ENCODE results near the gene PI4KA. TPM values are rescaled to one million over a fixed set of nuclear protein-coding genes. Genes with fewer than 3 reads are reported as not detected.

Gene PI4KA
- total and polyA plus RNA-seq, 2 of the 13 experiments (the other 11 are each of a cell fraction or from before 2014, with no cell fraction given) = 27.4 to 56.4 TPM

- TF ChIP-seq, protein P1, sequence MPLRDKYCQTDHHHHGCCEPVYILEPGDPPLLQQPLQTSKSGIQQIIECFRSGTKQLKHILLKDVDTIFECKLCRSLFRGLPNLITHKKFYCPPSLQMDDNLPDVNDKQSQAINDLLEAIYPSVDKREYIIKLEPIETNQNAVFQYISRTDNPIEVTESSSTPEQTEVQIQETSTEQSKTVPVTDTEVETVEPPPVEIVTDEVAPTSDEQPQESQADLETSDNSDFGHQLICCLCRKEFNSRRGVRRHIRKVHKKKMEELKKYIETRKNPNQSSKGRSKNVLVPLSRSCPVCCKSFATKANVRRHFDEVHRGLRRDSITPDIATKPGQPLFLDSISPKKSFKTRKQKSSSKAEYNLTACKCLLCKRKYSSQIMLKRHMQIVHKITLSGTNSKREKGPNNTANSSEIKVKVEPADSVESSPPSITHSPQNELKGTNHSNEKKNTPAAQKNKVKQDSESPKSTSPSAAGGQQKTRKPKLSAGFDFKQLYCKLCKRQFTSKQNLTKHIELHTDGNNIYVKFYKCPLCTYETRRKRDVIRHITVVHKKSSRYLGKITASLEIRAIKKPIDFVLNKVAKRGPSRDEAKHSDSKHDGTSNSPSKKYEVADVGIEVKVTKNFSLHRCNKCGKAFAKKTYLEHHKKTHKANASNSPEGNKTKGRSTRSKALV (CRISPR knock-in tag; IDR thresholded peaks at IDR 0.05) = peak; percentile 90
- no peak for TF ChIP-seq CENPT (CRISPR knock-in tag; IDR thresholded peaks at IDR 0.05; ENCODE audit: low read depth)
- 0 out of 2 replicates have a peak, but pooled peaks have one; percentile 60 for TF ChIP-seq ZNF691 (CRISPR knock-in tag; IDR thresholded peaks at IDR 0.05; ENCODE audit: borderline replicate concordance, low read depth)
- TF ChIP-seq, protein P2, sequence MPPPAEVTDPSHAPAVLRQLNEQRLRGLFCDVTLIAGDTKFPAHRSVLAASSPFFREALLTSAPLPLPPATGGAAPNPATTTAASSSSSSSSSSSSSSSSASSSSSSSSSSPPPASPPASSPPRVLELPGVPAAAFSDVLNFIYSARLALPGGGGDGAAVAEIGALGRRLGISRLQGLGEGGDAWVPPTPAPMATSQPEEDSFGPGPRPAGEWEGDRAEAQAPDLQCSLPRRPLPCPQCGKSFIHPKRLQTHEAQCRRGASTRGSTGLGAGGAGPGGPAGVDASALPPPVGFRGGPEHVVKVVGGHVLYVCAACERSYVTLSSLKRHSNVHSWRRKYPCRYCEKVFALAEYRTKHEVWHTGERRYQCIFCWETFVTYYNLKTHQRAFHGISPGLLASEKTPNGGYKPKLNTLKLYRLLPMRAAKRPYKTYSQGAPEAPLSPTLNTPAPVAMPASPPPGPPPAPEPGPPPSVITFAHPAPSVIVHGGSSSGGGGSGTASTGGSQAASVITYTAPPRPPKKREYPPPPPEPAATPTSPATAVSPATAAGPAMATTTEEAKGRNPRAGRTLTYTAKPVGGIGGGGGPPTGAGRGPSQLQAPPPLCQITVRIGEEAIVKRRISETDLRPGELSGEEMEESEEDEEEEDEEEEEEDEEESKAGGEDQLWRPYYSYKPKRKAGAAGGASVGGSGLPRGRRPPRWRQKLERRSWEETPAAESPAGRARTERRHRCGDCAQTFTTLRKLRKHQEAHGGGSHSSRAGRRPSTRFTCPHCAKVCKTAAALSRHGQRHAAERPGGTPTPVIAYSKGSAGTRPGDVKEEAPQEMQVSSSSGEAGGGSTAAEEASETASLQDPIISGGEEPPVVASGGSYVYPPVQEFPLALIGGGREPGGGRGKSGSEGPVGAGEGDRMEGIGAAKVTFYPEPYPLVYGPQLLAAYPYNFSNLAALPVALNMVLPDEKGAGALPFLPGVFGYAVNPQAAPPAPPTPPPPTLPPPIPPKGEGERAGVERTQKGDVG (CRISPR knock-in tag; IDR thresholded peaks at IDR 0.05; ENCODE audit: borderline replicate concordance) = no peak
- TF ChIP-seq ZNF703 (CRISPR knock-in tag; IDR thresholded peaks at IDR 0.05; ENCODE audit: borderline replicate concordance) = no peak
- no peak for TF ChIP-seq CENPX (CRISPR knock-in tag; IDR thresholded peaks at IDR 0.05)
- no peak for TF ChIP-seq ZNF326 (CRISPR knock-in tag; IDR thresholded peaks at IDR 0.05; ENCODE audit: borderline replicate concordance)
- TF ChIP-seq ZNF432 (CRISPR knock-in tag; IDR thresholded peaks at IDR 0.05; ENCODE audit: borderline replicate concordance) = no peak
- TF ChIP-seq ZNF713 (CRISPR knock-in tag; IDR thresholded peaks at IDR 0.05) = no peak
- TF ChIP-seq ZNF530 (CRISPR knock-in tag; IDR thresholded peaks at IDR 0.05; ENCODE audit: low read depth) = no peak
- peak; percentile 44; the same call in 1 of the 2 replicates for TF ChIP-seq SMYD3 (CRISPR knock-in tag; IDR thresholded peaks at IDR 0.05)
- no peak for TF ChIP-seq HNRNPLL (IDR thresholded peaks at IDR 0.05; ENCODE audit: low read depth, low read length, poor library complexity, severe bottlenecking)
- TF ChIP-seq, protein P3, sequence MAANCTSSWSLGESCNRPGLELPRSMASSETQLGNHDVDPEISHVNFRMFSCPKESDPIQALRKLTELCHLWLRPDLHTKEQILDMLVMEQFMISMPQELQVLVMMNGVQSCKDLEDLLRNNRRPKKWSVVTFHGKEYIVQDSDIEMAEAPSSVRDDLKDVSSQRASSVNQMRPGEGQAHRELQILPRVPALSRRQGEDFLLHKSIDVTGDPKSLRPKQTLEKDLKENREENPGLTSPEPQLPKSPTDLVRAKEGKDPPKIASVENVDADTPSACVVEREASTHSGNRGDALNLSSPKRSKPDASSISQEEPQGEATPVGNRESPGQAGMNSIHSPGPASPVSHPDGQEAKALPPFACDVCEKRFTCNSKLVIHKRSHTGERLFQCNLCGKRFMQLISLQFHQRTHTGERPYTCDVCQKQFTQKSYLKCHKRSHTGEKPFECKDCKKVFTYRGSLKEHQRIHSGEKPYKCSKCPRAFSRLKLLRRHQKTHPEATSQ (CRISPR knock-in tag; IDR thresholded peaks at IDR 0.05; ENCODE audit: borderline replicate concordance) = peak; percentile 86; the same call in 1 of the 2 replicates
- no peak for TF ChIP-seq TSC22D2 (CRISPR knock-in tag; IDR thresholded peaks at IDR 0.05; ENCODE audit: borderline replicate concordance)
- no peak for TF ChIP-seq ZNF780A (CRISPR knock-in tag; IDR thresholded peaks at IDR 0.05)
- TF ChIP-seq, protein P4, sequence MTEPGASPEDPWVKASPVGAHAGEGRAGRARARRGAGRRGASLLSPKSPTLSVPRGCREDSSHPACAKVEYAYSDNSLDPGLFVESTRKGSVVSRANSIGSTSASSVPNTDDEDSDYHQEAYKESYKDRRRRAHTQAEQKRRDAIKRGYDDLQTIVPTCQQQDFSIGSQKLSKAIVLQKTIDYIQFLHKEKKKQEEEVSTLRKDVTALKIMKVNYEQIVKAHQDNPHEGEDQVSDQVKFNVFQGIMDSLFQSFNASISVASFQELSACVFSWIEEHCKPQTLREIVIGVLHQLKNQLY (CRISPR knock-in tag; IDR thresholded peaks at IDR 0.05) = peak; percentile 90
- TF ChIP-seq ZNF746 (CRISPR knock-in tag; IDR thresholded peaks at IDR 0.05) = no peak
- no peak for TF ChIP-seq SETDB1 (CRISPR knock-in tag; IDR thresholded peaks at IDR 0.05; ENCODE audit: borderline replicate concordance)
- TF ChIP-seq ZSCAN12 (CRISPR knock-in tag; IDR thresholded peaks at IDR 0.05) = no peak
Observed at GRCh38 chr22:20777420-20778177, 81.0 kb downstream of the PI4KA start (continued).

Data from HepG2 (cell line).